ENCODE results near the gene ARHGAP4.

The ARHGAP4 gene

GRCh38 chrX:153866302-153867019, 59.6 kb downstream of the ARHGAP4 start:
- DNase-seq (ENCODE audit: low read depth) = no peak

- DNase-seq (ENCODE audit: low read depth) = no peak
These were observed 60.4 kb downstream of the ARHGAP4 start for GRCh38 chrX:153865685-153866084.

DNA sequence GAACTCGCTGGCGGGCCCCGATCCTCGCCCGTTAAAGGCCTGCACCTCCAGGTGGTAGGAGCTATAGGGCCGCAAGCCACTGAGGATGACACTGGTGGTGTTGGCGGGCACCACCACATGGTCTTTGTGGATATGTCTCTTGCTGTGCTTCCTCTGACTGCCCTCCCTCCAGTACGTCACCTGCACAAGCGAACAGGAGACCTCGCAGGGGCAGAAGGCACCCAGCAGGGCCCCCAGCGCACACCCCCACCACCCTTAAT, 60.8 kb downstream of the ARHGAP4 start:
- no peak for DNase-seq (ENCODE audit: low read depth)

DNA sequence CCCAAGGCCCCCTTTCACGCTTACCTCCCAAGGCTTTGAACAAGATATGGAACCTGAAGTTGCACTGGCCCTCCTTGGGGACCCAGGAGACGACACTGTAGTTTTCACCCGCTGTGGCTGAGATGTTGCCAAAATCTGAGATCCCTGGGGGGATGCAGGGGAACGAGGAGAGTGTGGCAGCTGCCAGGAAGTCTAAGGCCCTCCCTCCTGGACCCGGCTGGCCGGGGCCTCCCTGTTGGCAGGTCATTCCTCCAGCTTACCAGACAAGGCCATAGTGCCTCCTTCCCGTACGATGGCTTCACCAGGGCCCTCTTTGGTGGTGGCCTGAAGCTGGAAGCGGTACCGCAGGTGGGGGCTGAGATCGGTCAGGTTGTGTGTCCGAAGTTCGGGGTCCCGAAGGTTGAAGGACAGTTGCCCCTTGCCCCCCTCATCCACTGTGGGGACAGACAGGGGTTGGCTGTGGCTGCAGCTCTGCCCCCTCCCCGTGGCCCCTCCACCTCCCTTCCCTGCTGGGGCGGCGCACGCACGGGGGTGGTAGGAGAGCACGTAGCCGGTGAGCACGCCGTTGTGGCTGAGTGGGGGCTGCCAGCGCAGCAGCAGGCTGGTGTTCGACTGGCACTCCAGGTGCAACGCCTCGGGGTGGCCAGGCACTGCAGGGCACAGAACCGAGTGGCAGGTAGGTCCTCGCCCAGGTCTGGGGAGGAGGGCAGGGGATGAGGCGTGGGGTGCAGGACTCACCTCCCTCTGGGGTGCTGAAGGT, 61.3 kb downstream of the ARHGAP4 start:
- DNase-seq (ENCODE audit: low read depth) = no peak

GRCh38 chrX:153864101-153864500, 62.0 kb downstream of the ARHGAP4 start:
- DNase-seq (ENCODE audit: low read depth) = no peak

- no peak for DNase-seq (ENCODE audit: low read depth)
These were observed 62.6 kb downstream of the ARHGAP4 start for GRCh38 chrX:153863251-153863991.

- no peak for DNase-seq (ENCODE audit: low read depth)
These were observed 63.5 kb downstream of the ARHGAP4 start for GRCh38 chrX:153862369-153863250.

DNA sequence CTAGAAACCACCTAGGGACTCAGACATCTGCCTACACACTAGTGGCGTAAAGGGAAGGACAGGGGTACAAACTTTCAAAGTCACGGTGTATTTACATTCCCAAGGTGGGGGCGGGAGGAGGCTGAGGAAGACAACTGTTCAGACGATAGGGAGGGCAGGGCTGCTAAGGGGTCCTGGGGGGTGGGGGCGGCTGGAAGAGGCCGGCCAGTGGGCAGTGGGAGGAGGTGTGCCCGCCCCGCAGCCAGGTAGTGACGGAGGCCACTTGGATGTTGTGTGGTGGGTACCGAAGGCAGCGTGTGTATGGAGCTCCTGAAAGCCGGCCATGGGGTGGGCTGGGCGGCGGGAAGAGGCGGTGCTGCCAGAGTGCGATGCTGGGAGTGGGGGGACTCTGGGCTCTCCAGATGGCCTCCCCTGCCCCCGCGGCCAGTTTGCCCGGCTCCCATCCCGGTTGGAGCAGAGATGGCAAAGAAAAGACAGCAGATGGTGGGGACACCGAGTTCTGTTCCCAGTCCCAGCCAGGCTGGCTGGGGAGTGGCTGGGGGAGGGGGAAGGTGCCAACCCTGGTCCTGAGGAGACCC, 64.2 kb downstream of the ARHGAP4 start:
- no peak for DNase-seq (ENCODE audit: low read depth)

DNA sequence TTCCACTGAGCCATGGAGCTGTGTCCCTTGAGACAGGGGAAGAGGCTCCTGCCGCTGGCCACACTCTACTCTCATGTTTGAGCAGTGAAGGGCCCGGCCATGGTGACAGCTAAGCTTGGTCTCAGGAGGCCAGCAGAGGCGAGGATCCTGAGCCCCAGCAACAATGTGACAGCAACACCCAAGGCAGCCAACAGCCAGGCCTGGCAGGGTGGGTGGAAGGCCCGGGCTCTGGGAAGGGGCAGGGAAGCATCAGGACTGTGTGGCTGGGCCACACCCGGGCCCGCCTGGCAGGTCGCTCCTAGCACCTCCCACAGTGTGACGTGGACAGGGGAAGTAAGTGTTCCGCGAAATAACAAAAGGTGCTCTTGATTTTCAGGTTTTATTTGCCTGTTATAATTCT, 64.9 kb downstream of the ARHGAP4 start:
- no peak for DNase-seq (ENCODE audit: low read depth)

Data from iris pigment epithelial cell (primary cell).